DND-41 (cell line): ENCODE data around the gene MND1.
A peak's percentile ranks its signal among the peaks of the same experiment; 100 is the strongest.

Source experiments
- ATAC-seq: fragments of 200-7000 bp; cut with Tn5 transposase; 3 replicates; pipeline ENCODE4 v1.9.1; 2021; ENCODE audit warnings: low read depth; ENCODE audit not compliant: insufficient read depth
- DNase-seq: peaks from one replicate; pipeline ENCODE4 v3.0.0-alpha.2; 2020
- H2AFZ ChIP-seq: 2 replicates; pipeline ENCODE4 v1.6.0; 2012; ENCODE audit warnings: low read depth, low read length
- H3K27ac ChIP-seq: 2 replicates; pipeline ENCODE4 v1.5.1; 2012; ENCODE audit warnings: low read length, inconsistent platforms
- H3K27me3 ChIP-seq: fragments of 200-600 bp; sonication (generic); 2 replicates; pipeline ENCODE4 v1.6.0; 2012; ENCODE audit warnings: low read length, mild to moderate bottlenecking, inconsistent platforms; ENCODE audit not compliant: insufficient read depth, poor library complexity
- H3K36me3 ChIP-seq: 2 replicates; pipeline ENCODE4 v1.5.1; 2012; ENCODE audit warnings: low read length, inconsistent platforms; ENCODE audit not compliant: insufficient read depth
- H3K4me1 ChIP-seq: 2 replicates; pipeline ENCODE4 v1.5.1; 2012; ENCODE audit warnings: mild to moderate bottlenecking, low read length; ENCODE audit not compliant: insufficient read depth
- H3K4me2 ChIP-seq: 2 replicates; pipeline ENCODE4 v1.6.0; 2012; ENCODE audit warnings: mild to moderate bottlenecking, moderate library complexity, low read length, inconsistent platforms; ENCODE audit not compliant: insufficient read depth
- H3K4me3 ChIP-seq, 2 experiments: fragments of 200-600 bp in 1 of 2; shearing (Covaris generic) in 1 of 2; 2 replicates each; pipeline ENCODE4 v1.5.1; 2012 to 2016; ENCODE audit warnings: inconsistent platforms in 2 of 2, low read length in 2 of 2, mild to moderate bottlenecking in 2 of 2, low read depth in 1 of 2, moderate library complexity in 1 of 2
- H3K79me2 ChIP-seq: 2 replicates; pipeline ENCODE4 v1.6.0; 2012; ENCODE audit warnings: low read length, inconsistent platforms; ENCODE audit not compliant: insufficient read depth
- H3K9ac ChIP-seq: 2 replicates; pipeline ENCODE4 v1.6.0; 2012; ENCODE audit warnings: low read depth, mild to moderate bottlenecking, inconsistent platforms, low read length, moderate library complexity
- H3K9me3 ChIP-seq: 2 replicates; pipeline ENCODE4 v1.5.1; 2012; ENCODE audit warnings: low read length, moderate library complexity, mild to moderate bottlenecking, inconsistent platforms; ENCODE audit not compliant: insufficient read depth, severe bottlenecking
- H4K20me1 ChIP-seq: 2 replicates; pipeline ENCODE4 v1.6.0; 2012; ENCODE audit warnings: low read length; ENCODE audit not compliant: insufficient read depth
- CTCF ChIP-seq: IDR thresholded peaks from 2 replicates; pipeline ENCODE4 v1.5.1; 2012; ENCODE audit warnings: borderline replicate concordance, low read length, moderate library complexity, mild to moderate bottlenecking; ENCODE audit not compliant: poor library complexity, severe bottlenecking; ENCODE audit errors: extremely low read depth
- EZH2 ChIP-seq: IDR thresholded peaks from 3 replicates; pipeline ENCODE4 v1.6.1; 2012; ENCODE audit warnings: borderline replicate concordance, low read depth, mild to moderate bottlenecking, moderate library complexity, low read length, inconsistent platforms; ENCODE audit not compliant: severe bottlenecking

Gene MND1

DNA sequence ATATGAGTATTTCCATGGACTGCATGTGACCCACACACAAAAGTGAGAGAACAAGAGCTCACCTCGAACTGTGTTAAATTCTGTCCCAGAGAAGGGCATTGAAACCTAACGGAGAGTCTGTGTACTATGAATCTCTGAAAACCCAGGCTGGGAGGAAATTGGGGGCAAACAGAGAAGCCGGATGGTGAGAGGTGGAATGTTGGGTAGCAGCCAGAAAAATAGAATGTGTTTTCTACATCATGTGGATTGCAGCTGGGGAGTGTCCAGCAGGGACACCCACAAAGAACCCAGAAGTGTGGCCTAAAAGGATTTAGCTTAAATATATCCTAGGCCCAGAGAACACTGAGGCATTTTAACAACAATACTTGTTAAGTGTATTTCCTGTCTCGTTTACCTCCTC lies 38.6 kb downstream of the MND1 start:
- H3K79me2 ChIP-seq = peaks cover 48% of the 10 kb centered on the region
- H3K4me3 ChIP-seq = no peak overlapping the region
- peak overlapping the region; percentile 67; the same call in 1 of the 2 replicates for H3K27ac ChIP-seq
- H2AFZ ChIP-seq = no peak overlapping the region
- no peaks in the 10 kb centered on the region for H3K9me3 ChIP-seq
- peaks cover 63% of the 10 kb centered on the region for H3K36me3 ChIP-seq
- H3K27me3 ChIP-seq = no peaks in the 10 kb centered on the region
- no peak for DNase-seq
- H4K20me1 ChIP-seq = no peaks in the 10 kb centered on the region
- peaks cover 12% of the 10 kb centered on the region; the same call in 1 of the 2 replicates for H3K4me1 ChIP-seq
- no peak overlapping the region for H3K9ac ChIP-seq
- no peak overlapping the region for H3K4me2 ChIP-seq
- ATAC-seq = no peak
- TF ChIP-seq EZH2 = no peak
- TF ChIP-seq CTCF = no peak

- Histone ChIP-seq H3K79me2 (peaks cover 49% of the 10 kb centered on the region), H3K9ac (no peak overlapping the region), H4K20me1 (no peaks in the 10 kb centered on the region), H3K4me2 (no peak overlapping the region), H3K27me3 (no peaks in the 10 kb centered on the region), H3K36me3 (peaks cover 62% of the 10 kb centered on the region), H3K4me1 (peaks cover 12% of the 10 kb centered on the region; the same call in 1 of the 2 replicates), H2AFZ (no peak overlapping the region), H3K27ac (no peak overlapping the region; the same call in 1 of the 2 replicates), H3K9me3 (no peaks in the 10 kb centered on the region), H3K4me3 (no peak overlapping the region)
- 0 out of 3 replicates have a peak, but pooled peaks have one; percentile 29 for ATAC-seq
- no peak for DNase-seq
- TF ChIP-seq CTCF = no peak
- TF ChIP-seq EZH2 = no peak
Observed at GRCh38 chr4:153384160-153384559, 39.7 kb downstream of the MND1 start.

- peaks cover 54% of the 10 kb centered on the region for H3K79me2 ChIP-seq
Observed at GRCh38 chr4:153385784-153386183, 41.3 kb downstream of the MND1 start.

More at GRCh38 chr4:153385784-153386183, 41.3 kb downstream of the MND1 start:
- no peak overlapping the region for H3K4me3 ChIP-seq
- DNase-seq (no peak), ATAC-seq (no peak)
- H2AFZ ChIP-seq = no peak overlapping the region
- no peaks in the 10 kb centered on the region for H3K9me3 ChIP-seq
- H3K9ac ChIP-seq = no peak overlapping the region
- H3K4me2 ChIP-seq = no peak overlapping the region
- H3K27me3 ChIP-seq = no peaks in the 10 kb centered on the region
- no peak overlapping the region for H3K27ac ChIP-seq
- TF ChIP-seq EZH2 (no peak), CTCF (no peak)
- peaks cover 12% of the 10 kb centered on the region; the same call in 1 of the 2 replicates for H3K4me1 ChIP-seq
- no peaks in the 10 kb centered on the region for H4K20me1 ChIP-seq
- H3K36me3 ChIP-seq = peaks cover 58% of the 10 kb centered on the region
